ENCODE measurements around the gene CIAO2B.
A peak's percentile ranks its signal among the peaks of the same experiment; 100 is the strongest.
"Not testable (repeated sequence)": the region's sequence is repeated elsewhere in the genome, so short reads cannot be mapped to it uniquely, and the experiment has no call there.

Gene CIAO2B

DNA sequence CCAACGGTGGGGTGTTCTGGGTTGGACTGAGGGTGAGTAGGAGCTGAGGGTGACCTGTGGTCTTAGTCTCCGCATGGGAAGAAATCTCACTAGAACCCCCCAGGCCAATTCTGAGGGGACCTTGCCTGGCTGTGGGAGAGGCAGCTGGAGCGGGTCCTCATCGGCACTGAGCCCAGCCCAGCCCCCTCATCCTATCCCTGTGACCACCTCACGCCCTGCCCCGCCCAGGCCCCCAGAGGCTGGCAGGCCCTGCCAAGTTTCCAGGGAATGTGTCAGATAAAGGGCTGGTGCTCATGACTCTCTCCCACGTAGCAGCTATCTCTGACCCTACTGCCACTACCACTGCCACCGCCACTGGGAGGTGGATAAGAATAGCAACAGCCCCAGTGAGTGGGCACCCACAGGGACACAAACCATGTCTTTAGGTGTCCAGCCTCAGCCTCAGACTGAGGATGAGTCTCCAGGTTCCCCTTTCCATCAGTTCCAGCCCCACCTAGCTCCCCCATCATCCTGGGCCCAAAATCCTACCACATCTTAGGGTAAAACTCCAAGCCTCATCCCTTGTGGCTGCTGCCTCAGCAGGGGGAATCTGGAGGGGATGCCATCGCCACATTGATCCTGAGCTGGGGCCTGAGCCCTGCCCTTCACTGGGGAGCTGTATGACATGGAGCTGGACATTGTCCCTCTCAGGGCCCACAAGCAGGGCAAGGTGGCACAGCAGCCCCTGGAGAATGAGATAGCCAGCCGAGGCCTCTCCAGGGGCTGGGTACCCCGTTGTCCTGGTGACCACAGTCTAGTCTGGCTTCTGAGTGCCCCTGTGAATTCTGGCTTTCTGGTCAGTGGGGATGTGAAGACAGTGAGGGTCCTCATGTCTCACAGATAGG lies 30.4 kb downstream of the CIAO2B start:
- DNase-seq, result no peak

DNA sequence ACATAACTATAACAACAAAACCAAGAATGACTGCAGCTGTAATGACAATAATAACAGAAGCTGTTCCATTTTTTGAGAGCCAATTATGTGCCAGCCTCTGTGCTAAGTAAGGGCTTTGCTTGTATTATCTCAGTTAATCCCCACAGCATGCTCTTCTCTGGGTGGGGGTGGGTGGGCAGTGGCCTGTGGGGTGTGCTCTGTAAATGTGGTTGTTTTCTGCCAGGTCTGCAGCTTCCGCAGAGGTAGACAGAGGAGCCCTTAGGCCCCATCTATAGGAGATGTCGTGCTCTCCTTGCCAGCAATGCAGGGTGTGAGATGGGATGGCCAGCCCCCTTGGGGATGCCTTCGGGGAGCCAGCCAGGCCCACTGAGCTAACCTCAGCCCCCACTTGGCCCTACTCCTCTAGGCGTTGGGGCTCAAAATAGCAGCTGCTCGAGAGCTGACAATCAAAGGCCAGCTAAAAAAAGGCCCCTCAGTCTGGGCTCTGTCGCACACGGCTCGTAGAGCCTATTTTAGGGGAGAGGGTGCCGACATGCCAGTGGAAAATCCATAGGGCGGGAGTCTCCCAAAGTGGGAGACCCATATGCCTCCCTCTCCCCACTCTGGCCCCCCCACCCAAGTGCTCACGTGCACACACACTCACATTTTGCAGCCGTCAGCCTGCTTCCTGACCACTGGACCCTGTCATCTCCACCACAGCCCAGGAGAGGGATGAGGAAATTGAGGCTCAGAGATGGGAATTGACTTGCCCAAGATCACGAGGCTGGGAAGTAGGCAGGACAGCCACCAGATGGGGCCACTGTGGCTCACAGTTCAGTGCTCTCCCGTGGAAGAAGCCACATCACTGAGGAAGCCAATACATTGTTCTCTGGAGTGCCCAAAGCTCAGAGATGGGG lies 31.3 kb downstream of the CIAO2B start:
- DNase-seq, result no peak

DNA sequence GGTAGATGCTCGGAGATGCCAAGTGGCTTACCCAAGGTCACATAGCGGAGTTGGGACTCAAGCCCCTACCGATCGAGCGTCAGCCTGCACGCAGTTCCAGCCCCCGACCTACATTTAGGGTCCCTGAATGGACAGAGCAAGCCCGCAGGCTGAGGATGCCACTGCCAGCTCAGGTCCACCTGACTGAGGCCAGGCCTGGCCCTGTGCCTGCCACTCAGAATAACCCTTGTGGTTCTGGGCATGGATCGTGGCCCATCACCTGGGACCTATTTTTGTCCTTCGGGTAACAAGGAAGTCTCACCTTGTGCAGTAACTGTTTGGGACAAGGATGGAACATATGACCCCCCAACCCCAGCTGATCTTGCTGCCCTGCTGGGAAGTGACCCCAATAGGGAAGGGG lies 32.6 kb downstream of the CIAO2B start:
- DNase-seq, result no peak

DNA sequence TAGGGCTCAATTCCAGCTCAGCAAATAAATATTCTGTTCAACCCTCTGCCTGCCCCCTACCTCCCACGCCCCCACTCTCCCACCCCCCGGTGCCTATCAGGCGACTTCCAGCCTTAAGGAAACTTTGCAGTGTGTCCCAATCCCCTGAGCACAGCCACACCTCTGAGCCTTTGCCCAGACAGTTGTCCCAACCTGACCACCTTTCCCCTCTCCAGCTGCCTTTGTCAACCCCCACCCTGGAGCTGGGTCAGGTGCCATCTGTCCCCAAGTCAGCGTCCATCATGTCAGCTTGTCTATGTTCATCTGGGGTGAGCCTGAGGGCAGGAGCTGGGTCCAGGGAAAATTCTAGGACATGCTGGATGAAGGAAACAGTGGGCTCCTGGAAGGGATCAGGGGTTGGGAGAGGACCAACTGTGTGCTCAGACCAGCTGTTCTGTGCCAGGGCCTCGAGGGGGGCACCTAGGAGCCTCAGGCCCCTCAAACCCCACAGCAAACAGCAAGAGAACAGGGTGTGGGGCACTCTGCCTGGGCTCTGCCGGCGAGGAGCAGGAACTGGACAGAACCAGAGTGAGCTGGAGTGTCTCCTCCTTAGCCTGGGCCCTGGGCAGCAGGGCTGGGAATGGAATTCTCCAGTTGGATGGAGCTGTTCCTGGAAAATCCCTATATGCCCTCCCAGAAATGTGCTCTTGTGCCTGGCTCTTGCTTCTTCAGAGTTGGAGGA lies 33.3 kb downstream of the CIAO2B start:
- DNase-seq, result no peak

DNA sequence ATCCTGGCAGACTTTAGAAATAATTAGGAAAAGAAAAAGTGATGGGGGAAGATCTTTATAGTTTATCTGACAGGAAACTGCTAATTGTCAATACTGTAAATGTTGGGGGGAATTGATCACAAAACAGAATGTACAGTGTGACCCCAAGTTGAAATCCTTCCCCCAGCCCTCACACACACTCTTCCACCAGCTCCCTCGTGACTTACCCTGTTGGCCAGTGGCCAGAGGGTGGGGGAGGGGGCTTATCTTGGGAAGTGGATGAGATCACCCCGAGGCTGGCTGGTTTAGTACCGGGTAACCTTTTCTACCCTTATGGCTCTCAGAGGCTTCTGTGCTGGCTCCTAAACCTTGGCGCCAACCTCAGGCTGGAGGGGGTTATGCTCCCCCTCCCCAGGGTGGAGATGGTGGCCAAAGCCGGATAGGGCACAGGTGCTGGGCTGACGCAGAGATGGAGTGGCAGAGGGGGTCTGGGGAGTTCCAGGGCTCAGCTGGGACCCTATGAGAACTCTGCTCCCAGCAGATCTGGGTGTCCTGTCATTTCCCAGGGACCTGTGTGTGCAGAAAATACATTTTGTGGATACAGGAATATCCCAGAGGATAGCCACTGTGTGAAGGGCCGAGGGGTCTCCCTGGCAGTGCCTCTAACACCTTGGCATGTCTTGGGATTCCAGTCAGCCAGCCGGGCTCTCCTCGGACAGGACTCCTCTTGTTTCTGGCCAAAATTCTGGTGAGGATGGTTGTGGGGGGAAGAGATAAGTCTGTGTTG lies 34.1 kb downstream of the CIAO2B start:
- peak; percentile 45 to 52 for DNase-seq

DNA sequence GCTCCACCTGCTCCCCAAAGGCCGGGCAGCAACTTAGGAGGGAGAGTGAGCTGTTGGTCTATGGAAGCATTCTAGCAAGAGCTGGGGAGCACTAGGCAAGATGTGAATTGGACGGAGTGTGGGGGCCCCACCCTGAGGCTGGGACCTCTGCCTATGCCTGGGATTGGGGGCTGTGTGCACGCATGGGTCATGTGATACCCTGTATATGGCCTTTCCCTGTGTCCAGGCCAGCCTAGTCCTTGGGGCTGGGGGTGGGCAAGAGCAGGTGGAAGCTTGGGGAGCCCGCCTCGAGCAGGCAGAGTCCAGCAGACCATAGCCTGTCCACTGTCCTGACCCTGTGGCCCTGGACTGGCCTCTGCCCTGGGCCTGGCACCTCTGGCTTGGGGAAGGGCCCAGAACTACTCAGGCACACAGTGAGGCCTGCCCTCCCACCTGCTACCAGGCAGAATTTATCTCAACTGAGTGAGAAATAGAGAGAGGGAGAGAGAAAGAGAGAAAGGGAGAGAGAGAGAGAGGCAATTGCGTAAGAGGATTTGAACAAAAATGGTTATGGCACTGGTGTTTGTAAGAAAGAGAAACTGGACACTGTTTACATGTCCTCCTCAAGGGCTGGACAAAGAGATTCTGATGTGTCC lies 34.8 kb downstream of the CIAO2B start:
- DNase-seq, result no peak

DNA sequence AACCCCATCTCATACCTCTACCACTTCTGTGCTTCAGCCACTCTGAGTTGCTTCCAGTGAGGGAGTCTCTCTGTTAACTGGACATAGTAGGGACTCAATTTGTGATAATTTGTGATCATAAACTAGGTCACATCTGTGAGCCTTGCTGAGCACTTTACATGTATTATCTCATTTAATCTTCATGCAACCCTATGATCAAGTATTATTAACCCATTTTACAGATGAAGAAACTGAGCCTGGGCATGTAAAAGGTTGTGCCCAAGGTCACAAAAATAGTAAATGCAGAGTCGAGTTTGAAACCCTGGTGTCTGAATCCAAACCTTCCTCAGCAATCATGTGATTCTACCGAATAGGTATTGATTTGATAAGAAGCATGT lies 35.3 kb downstream of the CIAO2B start:
- no peak for DNase-seq

DNA sequence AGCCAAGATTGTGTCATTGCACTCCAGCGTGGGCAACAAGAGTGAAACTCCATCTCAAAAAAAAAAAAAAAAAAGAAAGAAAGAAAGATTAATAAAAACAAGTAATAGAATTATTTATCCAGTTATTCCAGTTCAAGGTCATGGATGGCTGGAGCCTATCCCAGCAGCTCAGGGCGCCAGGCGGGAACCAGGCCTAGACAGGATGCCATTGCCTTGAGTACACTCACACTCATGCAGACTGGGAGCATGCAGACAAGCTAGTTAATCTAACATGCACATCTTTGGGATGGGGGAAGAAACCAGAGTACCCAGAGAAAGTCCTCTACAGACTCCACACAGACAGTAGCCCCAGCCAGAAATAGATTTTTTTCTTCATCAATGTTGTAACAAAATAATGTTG lies 36.0 kb downstream of the CIAO2B start:
- DNase-seq, result no peak

DNA sequence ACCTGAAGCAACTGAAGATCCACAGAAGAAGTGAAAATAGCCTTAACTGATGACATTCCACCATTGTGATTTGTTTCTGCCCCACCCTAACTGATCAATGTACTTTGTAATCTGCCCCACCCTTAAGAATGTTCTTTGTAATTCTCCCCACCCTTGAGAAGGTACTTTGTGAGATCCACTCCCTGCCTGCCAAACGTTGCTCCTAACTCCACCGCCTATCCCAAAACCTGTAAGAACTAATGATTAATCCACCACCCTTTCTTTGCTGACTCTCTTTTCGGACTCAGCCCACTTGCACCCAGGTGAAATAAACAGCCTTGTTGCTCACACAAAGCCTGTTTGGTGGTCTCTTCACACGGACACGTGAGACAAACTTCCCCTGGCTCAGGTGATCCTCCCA lies 37.5 kb downstream of the CIAO2B start:
- not testable (repeated sequence) for DNase-seq

DNA sequence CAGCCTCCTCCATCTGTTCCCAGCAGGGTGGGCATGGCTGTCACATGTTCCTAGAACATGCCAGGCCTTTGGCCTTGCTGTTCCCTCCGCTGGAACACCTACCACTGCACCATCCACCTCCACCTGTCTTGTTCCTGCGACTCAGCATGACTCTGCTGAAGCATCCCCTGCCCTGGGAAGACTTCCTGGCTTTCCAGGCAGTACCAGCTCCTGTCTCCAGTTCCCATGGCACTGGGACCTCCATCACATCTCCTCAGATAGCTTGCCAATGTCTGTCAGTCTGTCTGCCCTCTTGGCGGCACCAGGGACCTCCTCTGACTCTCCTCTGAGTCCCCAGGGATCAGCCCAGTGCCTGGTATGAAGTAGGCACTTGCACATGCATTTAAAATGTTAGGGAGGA lies 38.2 kb downstream of the CIAO2B start:
- DNase-seq, result no peak

DNA sequence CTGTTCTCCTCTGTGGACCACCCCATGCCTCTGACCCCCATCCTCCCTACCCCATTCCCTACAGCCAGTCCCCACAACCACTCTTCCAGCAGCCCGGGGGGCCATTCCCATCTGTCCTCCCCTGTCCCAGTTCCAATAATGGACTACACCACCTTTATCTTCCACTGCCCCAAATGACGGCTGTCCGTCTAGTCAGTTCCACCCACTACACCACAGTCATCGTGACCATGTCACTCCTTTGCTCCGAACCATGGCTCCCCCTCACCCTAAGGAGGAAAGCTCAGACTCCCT lies 38.6 kb downstream of the CIAO2B start:
- no peak for DNase-seq

DNA sequence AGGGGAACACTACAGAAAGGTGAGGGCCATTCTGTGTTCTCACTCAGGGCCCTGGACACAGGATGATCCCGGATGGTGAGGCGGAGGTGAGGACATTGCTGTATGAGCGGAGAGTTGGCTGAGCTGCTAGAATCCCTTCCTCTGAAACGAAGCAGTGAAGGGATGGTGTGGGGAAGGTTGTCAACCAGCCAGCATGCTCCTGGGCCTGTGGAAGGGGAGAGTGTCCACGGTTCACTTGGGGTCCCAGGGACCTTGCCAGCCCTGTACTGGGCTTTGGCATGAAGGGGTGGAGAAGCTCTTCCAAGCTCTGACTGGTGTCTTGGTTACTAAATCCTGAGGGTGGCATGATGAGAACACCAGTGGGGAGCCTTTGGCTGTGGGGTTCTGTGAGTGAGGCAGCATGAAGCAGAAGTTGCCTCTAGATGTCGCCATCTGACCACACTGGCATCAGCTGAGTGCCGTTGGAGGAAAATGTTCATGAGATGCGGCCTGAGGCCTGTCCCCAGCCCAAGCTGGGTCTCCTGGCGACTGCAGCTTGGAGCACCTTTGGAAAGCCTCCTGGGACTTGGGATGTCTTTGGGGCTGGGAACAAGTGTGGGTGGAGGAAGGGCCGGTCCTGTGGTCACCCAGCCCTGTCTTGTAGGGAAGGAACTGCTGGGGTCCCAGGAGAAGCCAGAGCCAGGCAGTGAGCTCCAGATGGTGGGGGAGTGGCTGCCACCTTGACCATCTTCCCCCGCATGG lies 39.1 kb downstream of the CIAO2B start:
- peak; percentile 52 to 68 for DNase-seq

DNA sequence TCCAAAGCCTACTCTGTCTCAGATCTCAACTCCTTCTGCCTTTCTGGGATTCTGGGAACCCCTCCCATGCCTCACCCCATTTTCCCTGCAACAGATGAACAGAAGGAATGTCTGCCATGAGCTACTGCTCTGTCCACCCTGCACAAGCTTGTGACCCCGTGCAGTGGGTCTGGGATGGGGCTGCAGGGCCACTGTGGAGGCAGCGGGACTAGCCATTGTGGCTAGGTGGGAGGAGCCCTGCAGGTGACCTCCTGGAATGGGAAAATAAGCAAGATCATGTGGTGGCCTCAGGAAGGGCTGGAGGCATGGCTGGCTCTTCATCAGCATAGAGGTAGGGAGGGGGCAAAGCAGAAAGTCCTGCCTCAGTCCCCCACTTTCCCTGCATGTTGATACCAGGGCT lies 40.1 kb downstream of the CIAO2B start:
- no peak for DNase-seq

DNA sequence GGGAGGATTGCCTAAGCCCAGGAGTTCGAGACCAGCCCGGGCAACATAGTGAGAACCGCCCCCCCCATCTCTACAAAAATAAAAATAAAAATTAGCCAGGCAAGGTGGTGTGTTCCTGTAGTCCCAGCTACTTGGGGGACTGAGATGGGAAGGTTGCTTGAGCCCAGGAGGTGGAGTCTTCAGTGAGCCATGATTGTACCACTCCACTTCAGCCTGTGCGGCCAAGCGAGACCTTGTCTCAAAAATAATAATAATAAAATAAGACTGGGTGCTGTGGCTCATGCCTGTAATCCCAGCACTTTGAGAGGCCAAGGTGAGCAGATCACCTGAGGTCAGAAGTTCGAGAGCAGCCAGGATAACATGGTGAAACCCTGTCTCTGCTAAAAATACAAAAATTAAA lies 42.4 kb downstream of the CIAO2B start:
- no peak for DNase-seq

DNA sequence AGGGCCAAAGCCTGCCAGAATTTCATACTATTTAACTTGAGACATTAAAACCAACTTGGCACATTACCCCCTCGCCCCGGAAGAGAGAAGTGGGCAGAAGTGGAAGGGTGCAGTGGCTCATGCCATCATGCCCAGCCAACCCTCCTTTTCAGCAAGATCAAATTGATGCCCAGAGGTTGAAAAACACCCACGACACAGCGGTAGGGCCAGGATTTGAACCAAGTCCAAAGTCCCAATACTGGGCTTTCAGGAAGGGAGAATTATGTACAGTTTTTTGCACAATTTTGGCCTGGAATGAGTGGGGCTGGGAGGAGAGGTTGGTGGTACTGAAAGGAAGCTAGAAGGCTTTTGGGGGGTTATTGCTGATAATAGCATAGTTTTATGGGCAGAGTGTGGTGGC lies 42.8 kb downstream of the CIAO2B start:
- DNase-seq, result no peak

DNA sequence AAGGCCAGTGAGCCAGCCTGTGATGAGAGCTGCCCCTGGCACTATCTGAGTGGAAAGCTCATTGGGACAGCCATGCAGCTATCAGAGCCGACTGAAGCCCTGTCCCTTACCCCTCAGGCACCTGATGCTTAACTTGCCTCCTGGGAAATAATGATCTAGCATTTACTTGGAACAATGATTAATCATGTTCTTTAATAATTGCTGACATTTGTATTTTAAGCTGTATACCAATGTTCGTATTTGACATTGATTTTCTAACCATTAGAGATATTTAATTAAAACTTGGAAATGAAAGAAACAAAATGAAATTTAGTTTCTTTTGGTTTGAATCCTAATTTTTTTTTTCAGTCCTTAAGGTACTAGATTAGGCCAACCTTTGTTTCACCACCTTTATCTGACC lies 43.4 kb downstream of the CIAO2B start:
- DNase-seq, result no peak

DNA sequence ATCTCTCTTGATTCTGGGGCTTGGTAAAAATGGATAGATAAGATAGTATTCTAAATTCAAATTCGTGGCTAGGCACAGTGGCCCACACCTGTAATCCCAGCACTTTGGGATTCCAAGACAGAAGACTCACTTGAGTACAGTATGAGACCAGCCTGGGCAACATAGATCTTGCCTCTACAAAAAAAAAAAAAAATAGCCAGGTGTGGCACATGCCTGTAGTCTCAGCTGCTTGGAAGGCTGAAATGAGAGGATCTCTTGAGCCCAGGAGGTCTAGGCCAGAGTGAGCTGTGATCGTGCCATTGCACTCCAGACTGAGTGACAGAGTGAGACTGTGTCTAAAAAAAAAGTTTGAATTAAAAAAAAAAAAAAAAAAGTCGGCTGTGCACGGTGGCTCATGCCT lies 44.6 kb downstream of the CIAO2B start:
- no peak for DNase-seq

DNA sequence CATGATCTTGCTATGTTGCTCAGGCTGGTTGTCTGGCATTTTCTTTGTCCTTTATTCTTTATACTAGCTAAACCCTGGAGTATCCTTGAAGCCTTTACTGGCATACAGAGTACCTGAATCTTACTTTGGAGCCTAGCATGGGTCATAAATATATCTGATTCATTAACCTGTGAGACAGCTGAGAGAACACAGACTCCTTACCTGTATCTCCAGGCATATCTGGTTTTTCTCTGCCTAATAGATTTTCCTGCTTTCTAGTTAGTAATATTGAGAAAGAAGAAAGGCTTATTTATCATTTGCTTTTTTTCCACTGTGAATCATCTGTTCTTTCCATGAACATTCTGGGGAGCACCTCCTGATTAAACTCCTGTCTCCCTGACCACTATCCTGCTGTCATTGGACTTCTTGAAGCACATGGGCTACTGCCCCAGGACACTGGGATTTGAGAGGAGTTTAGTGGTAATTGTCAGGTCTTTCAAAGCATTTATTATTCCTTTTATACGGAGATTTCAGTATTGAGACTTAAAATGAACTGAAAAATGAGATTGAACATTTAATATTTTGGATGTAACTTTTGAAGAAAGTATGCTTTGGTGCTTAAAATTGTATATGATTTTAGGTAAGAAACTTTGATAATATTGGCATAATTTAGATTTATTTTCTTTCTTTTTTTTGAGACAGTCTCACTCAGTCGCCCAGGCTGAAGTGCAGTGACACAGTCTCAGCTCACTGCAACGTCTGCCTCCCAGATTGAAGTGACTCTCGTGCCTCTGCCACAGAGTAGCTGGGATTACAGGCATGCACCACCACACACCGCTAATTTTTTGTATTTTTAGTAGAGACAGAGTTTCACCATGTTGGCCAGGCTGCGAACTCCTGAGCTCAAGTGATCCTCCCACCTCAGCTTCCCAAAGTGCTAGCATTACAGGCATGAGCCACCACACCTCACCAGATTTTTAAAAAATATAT lies 45.3 kb downstream of the CIAO2B start:
- no peak for DNase-seq

DNA sequence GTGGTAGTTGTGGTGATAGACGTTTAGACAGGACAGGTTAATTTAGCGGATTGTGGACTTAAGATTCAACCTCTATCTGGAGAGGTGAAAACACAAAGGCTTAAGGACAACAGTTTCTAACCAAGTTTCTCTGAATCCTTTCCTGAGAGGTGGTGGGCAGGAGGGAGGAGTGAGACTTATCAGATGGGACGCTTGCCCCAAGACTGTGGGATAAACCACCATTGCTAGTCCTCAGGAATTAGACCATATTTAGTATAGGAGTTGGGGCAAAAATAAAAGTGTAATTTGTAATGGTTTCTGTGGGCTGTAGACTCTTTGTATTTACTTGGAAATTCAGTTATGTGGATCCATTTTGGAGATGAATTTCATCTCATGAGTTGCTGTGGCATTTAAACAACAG lies 47.3 kb downstream of the CIAO2B start:
- DNase-seq, result no peak

DNA sequence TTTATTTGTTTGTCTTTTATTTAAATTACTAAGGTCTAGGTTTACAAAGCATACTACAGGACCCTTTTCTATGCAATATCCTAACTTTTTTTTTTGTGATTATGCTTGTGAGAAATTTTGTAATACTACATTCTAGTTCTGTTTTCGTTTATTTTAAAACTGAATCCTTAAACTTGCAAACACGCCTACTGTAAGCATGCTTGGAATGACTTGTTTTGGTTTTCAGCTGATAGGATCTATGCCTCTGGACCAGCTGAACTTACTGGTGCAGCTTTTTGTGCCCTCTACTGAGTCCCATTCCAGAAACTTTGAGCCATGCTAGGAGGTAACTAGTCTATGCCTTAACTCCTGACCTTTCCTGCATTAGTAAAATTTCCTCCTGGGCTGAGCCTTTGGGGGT lies 47.9 kb downstream of the CIAO2B start:
- DNase-seq, result no peak

Data from SHP77 (cell line).